Colonic mucosa (tissue), 4 donors: ENCODE data around the gene RIPOR3. TPM values are rescaled to one million over a fixed set of nuclear protein-coding genes. Genes with fewer than 3 reads are reported as not detected.
"Not testable (repeated sequence)": the region's sequence is repeated elsewhere in the genome, so short reads cannot be mapped to it uniquely, and the experiment has no call there.

Experiments
- DNase-seq: peaks from one replicate; pipeline ENCODE4 v3.0.0-alpha.2; 2020
- H3K27ac ChIP-seq: fragments of 200-600 bp; one replicate; pipeline ENCODE4 v1.8.0; 2021
- H3K27me3 ChIP-seq: fragments of 200-600 bp; one replicate; pipeline ENCODE4 v1.8.0; 2021
- H3K36me3 ChIP-seq: fragments of 200-600 bp; one replicate; pipeline ENCODE4 v1.8.0; 2021
- H3K4me1 ChIP-seq: fragments of 200-600 bp; one replicate; pipeline ENCODE4 v1.8.0; 2021; ENCODE audit warnings: mild to moderate bottlenecking
- H3K4me3 ChIP-seq: fragments of 200-600 bp; one replicate; pipeline ENCODE4 v1.8.0; 2021
- H3K9ac ChIP-seq, 2 donors: one replicate each; pipeline ENCODE4 v1.7.0; 2013; ENCODE audit warnings: control low read depth in 2 of 2, low read depth in 2 of 2, low read length in 2 of 2
- H3K9me3 ChIP-seq: fragments of 200-600 bp; one replicate; pipeline ENCODE4 v1.8.0; 2021
- CTCF ChIP-seq: fragments of 200-600 bp; IDR thresholded peaks from one replicate; pipeline ENCODE4 v1.8.0; 2022; ENCODE audit warnings: antibody characterized with exemption, mild to moderate bottlenecking
- intact Hi-C: fragments of 100-400 bp; cut with DNase I; formaldehyde crosslinking; loops from one replicate; pipeline ENCODE4 v1.14.1; 2022
- total RNA-seq, 2 donors: library from RNA; stranded (reverse); fragmentation: NEBNext Ultra II Directional in 1 of 2; extraction: Animal tissue kit (Norgen Biotek cat#: 25700) in 1 of 2; gene quantifications; one replicate each; pipeline ENCODE4 v1.2.1, GENCODE V29; 2021
- donor health status: healthy.
- donor health status: DM: no; HTN: no; CAD: no.
- donor health status: DM: no; HTN: no; CAD: no.

RIPOR3 gene
- total RNA-seq, 2 donors from 2014 or later: 1.9 to 2.9 TPM

DNA sequence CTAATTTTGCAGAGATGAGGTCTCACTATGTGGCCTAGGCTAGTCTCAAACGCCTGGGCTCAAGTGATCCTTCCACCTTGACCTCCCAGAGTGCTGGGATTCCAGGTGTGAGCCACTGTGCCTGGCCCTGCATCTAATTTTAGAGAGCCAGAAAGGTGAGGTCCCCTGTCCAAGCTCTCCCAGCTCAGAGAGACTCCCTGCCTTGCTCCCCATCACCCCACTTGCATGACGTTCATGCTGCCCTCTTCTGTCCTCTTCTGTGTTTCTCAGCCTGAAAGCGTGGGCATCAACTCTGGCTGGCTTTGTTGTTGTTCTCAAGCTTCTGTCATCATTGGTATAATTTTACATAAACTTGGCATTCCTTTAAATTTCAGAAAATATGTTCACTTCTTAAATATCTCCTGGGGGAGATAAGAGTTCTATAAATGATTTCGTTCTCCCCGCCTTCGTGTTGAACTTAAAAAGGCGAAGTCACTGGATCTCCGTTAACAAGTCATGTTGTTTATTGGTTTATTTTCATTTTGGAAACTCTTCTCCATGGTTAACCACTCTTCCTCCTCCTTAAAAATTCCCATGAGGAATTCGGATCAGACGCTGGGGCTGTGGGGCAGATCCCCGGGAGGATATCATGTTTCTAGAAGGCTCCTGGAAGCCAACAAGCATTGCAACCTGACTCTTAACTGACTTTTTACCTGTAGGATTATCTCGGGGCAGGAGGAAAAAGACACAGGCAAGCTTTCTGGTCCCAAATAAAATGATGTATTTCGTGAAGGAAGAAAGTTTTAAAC, 26.8 kb upstream of the RIPOR3 start:
- intact Hi-C loops: no loop called here
- DNase-seq: no peak
- no peaks in the 10 kb centered on the region for H3K4me1 ChIP-seq
- H3K9me3 ChIP-seq: no peaks in the 10 kb centered on the region
- H3K27me3 ChIP-seq: no peaks in the 10 kb centered on the region
- no peak overlapping the region for H3K9ac ChIP-seq
- no peak for TF ChIP-seq CTCF
- no peak overlapping the region for H3K4me3 ChIP-seq
- no peak overlapping the region for H3K27ac ChIP-seq
- H3K36me3 ChIP-seq: no peaks in the 10 kb centered on the region

DNA sequence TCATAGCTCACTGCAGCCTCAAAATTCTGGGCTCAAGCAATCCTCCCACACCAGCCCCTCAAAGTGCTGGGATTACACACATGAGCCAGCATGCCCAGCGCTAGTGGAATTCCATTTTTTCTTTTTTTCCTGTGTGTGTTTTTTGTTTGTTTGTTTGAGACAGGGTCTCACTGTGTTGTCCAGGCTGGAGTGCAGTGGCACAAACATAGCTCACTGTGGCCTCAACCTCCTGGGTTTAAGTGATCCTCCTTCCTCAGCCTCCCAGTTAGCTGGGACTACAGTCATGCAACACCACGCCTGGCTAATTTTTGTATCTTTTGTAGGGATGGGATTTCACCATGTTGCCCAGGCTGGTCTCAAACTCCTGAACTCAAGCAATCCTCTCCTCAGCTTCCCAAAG, 26.0 kb upstream of the RIPOR3 start:
- Histone ChIP-seq H3K4me3 (no peak overlapping the region), H3K27ac (no peak overlapping the region), H3K4me1 (no peaks in the 10 kb centered on the region), H3K9me3 (no peaks in the 10 kb centered on the region), H3K9ac (no peak overlapping the region), H3K27me3 (no peaks in the 10 kb centered on the region), H3K36me3 (no peaks in the 10 kb centered on the region)
- intact Hi-C loops: no loop called here
- no peak for DNase-seq
- no peak for TF ChIP-seq CTCF

GRCh38 chr20:50716518-50716917, 25.2 kb upstream of the RIPOR3 start:
- no peaks in the 10 kb centered on the region for H3K36me3 ChIP-seq
- DNase-seq: no peak
- intact Hi-C loops: no loop called here
- no peak overlapping the region for H3K4me3 ChIP-seq
- no peak for TF ChIP-seq CTCF
- no peak overlapping the region for H3K9ac ChIP-seq
- H3K27me3 ChIP-seq: no peaks in the 10 kb centered on the region
- no peaks in the 10 kb centered on the region for H3K4me1 ChIP-seq
- H3K27ac ChIP-seq: no peak overlapping the region
- no peaks in the 10 kb centered on the region for H3K9me3 ChIP-seq

GRCh38 chr20:50715694-50716093, 24.4 kb upstream of the RIPOR3 start:
- no peaks in the 10 kb centered on the region for H3K4me1 ChIP-seq
- no peaks in the 10 kb centered on the region for H3K36me3 ChIP-seq
- H3K9me3 ChIP-seq: no peaks in the 10 kb centered on the region
- H3K4me3 ChIP-seq: no peak overlapping the region
- H3K9ac ChIP-seq: no peak overlapping the region
- H3K27ac ChIP-seq: no peak overlapping the region
- no peaks in the 10 kb centered on the region for H3K27me3 ChIP-seq
- no peak for TF ChIP-seq CTCF
- no peak for DNase-seq
- intact Hi-C loops: no loop called here

DNA sequence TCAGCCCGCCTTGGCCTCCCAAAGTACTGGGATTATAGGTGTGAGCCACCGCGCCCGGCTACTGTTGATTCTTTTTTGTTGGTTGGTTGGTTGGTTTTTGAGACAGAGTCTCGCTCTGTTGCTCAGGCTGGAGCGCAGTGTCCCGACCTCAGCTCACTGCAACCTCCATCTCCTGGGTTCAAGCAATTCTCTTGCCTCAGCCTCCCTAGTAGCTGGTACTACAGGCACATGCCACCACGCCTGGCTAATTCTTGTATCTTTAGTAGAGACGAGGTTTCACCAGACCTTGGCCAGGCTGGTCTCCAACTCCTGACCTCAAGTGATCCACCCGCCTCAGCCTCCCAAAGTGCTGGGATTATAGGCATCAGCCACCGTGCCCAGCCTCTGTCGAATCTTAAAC, 23.1 kb upstream of the RIPOR3 start:
- H3K4me3 ChIP-seq, intact Hi-C loops, H3K27ac ChIP-seq, H3K9me3 ChIP-seq, DNase-seq, H3K27me3 ChIP-seq, H3K9ac ChIP-seq, H3K4me1 ChIP-seq, H3K36me3 ChIP-seq: not testable (repeated sequence)

- peak; percentile 13 for TF ChIP-seq CTCF
- H3K9ac ChIP-seq: no peak overlapping the region
- no peaks in the 10 kb centered on the region for H3K9me3 ChIP-seq
- H3K4me3 ChIP-seq: no peak overlapping the region
- H3K27me3 ChIP-seq: no peaks in the 10 kb centered on the region
- H3K27ac ChIP-seq: no peak overlapping the region
- no peaks in the 10 kb centered on the region for H3K36me3 ChIP-seq
- no peaks in the 10 kb centered on the region for H3K4me1 ChIP-seq
- no peak for DNase-seq
- intact Hi-C loops: no loop called here
Measured at GRCh38 chr20:50713657-50714101, 22.3 kb upstream of the RIPOR3 start.
